ENCODE measurements around the gene OR8D1.
"Not testable (repeated sequence)": the region's sequence is repeated elsewhere in the genome, so short reads cannot be mapped to it uniquely, and the experiment has no call there.

The OR8D1 gene

GRCh38 chr11:124285610-124286344 is 28.0 kb downstream of the OR8D1 start:
- DNase-seq (ENCODE audit: low read depth in 2 of 2) = no peak

GRCh38 chr11:124278261-124278660 is 35.5 kb downstream of the OR8D1 start:
- DNase-seq (ENCODE audit: low read depth in 2 of 2) = no peak

- no peak for DNase-seq (ENCODE audit: low read depth in 2 of 2)
Measured at GRCh38 chr11:124277804-124278203, 35.9 kb downstream of the OR8D1 start.

- no peak for DNase-seq (ENCODE audit: low read depth in 2 of 2)
Measured at GRCh38 chr11:124277207-124277606, 36.5 kb downstream of the OR8D1 start.

- DNase-seq (ENCODE audit: low read depth in 2 of 2) = no peak
Measured at GRCh38 chr11:124276081-124276480, 37.7 kb downstream of the OR8D1 start.

GRCh38 chr11:124274000-124274399 is 39.7 kb downstream of the OR8D1 start:
- DNase-seq (ENCODE audit: low read depth in 2 of 2) = no peak

- not testable (repeated sequence) for DNase-seq (ENCODE audit: low read depth in 2 of 2)
Measured at GRCh38 chr11:124270886-124271285, 42.9 kb downstream of the OR8D1 start.

- not testable (repeated sequence) for DNase-seq (ENCODE audit: low read depth in 2 of 2)
Measured at GRCh38 chr11:124265041-124265440, 48.7 kb downstream of the OR8D1 start.

GRCh38 chr11:124256076-124256475 is 57.7 kb downstream of the OR8D1 start, which contains the start of gene OR8G5:
Gene OR8G5, plus strand, starts transcription at chr11:124256376. Its CDS starts 8,556 bp downstream, at chr11:124264932.
- no peak for DNase-seq (ENCODE audit: low read depth in 2 of 2)
